DOHH2 (cell line): Measurements from ENCODE around the gene ADAR.

Experiments
- EZH2phosphoT487 ChIP-seq: fragments of 200-600 bp; sonication (generic); IDR thresholded peaks from 2 replicates; pipeline ENCODE4 v1.6.1; 2017; ENCODE audit warnings: borderline replicate concordance, mild to moderate bottlenecking, antibody characterized with exemption, low read length, moderate library complexity, mixed read lengths
- TF ChIP-seq, protein P1 (sequence below): fragments of 200-600 bp; sonication (generic); IDR thresholded peaks from one replicate; pipeline ENCODE4 v1.5.1; 2014; ENCODE audit warnings: antibody characterized with exemption, mild to moderate bottlenecking, low read depth, low read length; ENCODE audit not compliant: poor library complexity, severe bottlenecking

DNA sequence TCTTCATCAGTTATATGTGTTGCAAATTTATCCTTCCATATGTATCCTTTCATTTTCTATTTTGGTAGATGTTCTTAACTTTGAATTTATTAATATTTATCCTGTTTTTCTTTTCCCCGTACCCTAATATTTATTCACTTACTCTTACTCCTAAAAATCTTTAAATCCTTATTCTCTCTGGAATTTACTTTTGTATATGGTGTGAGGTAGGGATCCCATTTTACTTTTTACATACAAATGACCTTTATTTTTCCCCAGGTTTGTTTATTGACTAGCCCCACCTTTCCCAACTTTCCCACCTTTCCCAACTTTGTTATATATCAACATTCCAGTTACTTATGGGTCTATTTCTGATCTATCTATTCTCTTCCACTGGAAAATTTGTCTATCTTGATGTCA lies 21.7 kb upstream of the ADAR start:
- TF ChIP-seq, protein P1, sequence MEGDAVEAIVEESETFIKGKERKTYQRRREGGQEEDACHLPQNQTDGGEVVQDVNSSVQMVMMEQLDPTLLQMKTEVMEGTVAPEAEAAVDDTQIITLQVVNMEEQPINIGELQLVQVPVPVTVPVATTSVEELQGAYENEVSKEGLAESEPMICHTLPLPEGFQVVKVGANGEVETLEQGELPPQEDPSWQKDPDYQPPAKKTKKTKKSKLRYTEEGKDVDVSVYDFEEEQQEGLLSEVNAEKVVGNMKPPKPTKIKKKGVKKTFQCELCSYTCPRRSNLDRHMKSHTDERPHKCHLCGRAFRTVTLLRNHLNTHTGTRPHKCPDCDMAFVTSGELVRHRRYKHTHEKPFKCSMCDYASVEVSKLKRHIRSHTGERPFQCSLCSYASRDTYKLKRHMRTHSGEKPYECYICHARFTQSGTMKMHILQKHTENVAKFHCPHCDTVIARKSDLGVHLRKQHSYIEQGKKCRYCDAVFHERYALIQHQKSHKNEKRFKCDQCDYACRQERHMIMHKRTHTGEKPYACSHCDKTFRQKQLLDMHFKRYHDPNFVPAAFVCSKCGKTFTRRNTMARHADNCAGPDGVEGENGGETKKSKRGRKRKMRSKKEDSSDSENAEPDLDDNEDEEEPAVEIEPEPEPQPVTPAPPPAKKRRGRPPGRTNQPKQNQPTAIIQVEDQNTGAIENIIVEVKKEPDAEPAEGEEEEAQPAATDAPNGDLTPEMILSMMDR = no peak
- no peak for TF ChIP-seq EZH2phosphoT487
